Measurements from ENCODE around the gene ADGRG3. TPM values are rescaled to one million over a fixed set of nuclear protein-coding genes. Genes with fewer than 3 reads are reported as not detected.

ADGRG3 gene, protein sequence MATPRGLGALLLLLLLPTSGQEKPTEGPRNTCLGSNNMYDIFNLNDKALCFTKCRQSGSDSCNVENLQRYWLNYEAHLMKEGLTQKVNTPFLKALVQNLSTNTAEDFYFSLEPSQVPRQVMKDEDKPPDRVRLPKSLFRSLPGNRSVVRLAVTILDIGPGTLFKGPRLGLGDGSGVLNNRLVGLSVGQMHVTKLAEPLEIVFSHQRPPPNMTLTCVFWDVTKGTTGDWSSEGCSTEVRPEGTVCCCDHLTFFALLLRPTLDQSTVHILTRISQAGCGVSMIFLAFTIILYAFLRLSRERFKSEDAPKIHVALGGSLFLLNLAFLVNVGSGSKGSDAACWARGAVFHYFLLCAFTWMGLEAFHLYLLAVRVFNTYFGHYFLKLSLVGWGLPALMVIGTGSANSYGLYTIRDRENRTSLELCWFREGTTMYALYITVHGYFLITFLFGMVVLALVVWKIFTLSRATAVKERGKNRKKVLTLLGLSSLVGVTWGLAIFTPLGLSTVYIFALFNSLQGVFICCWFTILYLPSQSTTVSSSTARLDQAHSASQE
- not detected in 2 replicates for total RNA-seq (2014; rRNA removed; shearing (Covaris generic))
- not detected in 2 replicates for polyA plus RNA-seq (2016; fragmentation: Nextera tagmentation; extraction: Ambion mirVana)

DNA sequence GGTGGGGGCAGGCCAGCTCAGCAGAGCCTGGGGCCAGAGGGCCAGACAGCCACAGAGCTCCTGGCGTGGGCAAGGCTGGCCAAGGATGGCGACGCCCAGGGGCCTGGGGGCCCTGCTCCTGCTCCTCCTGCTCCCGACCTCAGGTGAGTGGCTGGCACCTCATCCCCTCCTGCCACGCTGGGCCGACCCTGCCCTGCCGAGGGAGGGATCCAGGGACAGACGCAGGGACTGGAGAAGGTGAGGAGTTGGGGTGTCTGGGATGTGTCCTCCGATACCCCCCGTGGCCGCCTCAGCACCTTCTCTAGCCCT is at the start of gene ADGRG3:
Gene ADGRG3 (plus strand): TSS at position 44 of the 309 bp plus-strand sequence. CDS start 42 bp downstream, at position 86.
- Histone ChIP-seq H3K9me3 (ENCODE audit: low read depth) (no peaks in the 10 kb centered on the region), H3K9ac (no peak within 1 kb of the TSS), H3K36me3 (ENCODE audit: low read depth) (no peaks in the 10 kb centered on the region), H2AFZ (no peak within 1 kb of the TSS), H3K4me2 (ENCODE audit: unreplicated experiment) (no peak within 1 kb of the TSS), H3K79me2 (ENCODE audit: insufficient read depth) (no peaks in the 10 kb centered on the region), H3F3A (ENCODE audit: insufficient read depth) (no peaks in the 10 kb centered on the region), H3K4me3 (no peak within 1 kb of the TSS), H4K20me1 (ENCODE audit: insufficient read depth) (no peaks in the 10 kb centered on the region), H3K9me2 (ENCODE audit: insufficient read depth) (no peaks in the 10 kb centered on the region), H3K27ac (no peak within 1 kb of the TSS), H3K4me1 (ENCODE audit: insufficient read depth) (no peaks in the 10 kb centered on the region), H3K27me3 (replicated peaks; ENCODE audit: insufficient read depth) (peaks cover 21% of the 10 kb centered on the region)
- DNase-seq, result no peak
- 88 to 96% methylated on average over 4 to 11 of the region's 11 CpGs for WGBS, 2 experiments (ENCODE audit: low coverage in 1 of 2, low lambda C conversion rate in 2 of 2, missing lambda C conversion rate in 2 of 2)
- in situ Hi-C loops (cut with MboI), result no loop called here
- no peak for TF ChIP-seq EZH2phosphoT487 (IDR thresholded peaks at IDR 0.05; ENCODE audit: insufficient read depth, low read depth)

GRCh38 chr16:57619133-57619605 is 48.9 kb upstream of the ADGRG3 start:
- H3K4me2 ChIP-seq (ENCODE audit: unreplicated experiment), result no peak overlapping the region
- DNase-seq, result no peak
- no peaks in the 10 kb centered on the region for H3K27me3 ChIP-seq (replicated peaks; ENCODE audit: insufficient read depth)
- H2AFZ ChIP-seq, result no peak overlapping the region
- no peaks in the 10 kb centered on the region for H3K9me2 ChIP-seq (ENCODE audit: insufficient read depth)
- H3F3A ChIP-seq (ENCODE audit: insufficient read depth), result no peaks in the 10 kb centered on the region
- no peak overlapping the region for H3K9ac ChIP-seq
- no peak overlapping the region for H3K4me3 ChIP-seq
- in situ Hi-C loops (cut with MboI), result no loop called here
- TF ChIP-seq EZH2phosphoT487 (IDR thresholded peaks at IDR 0.05; ENCODE audit: insufficient read depth, low read depth) (no peak), EZH2 (IDR thresholded peaks at IDR 0.05; ENCODE audit: insufficient read depth, poor library complexity, severe bottlenecking) (no peak)
- H3K36me3 ChIP-seq (ENCODE audit: low read depth), result no peaks in the 10 kb centered on the region
- no peaks in the 10 kb centered on the region for H3K79me2 ChIP-seq (ENCODE audit: insufficient read depth)
- no peaks in the 10 kb centered on the region for H4K20me1 ChIP-seq (ENCODE audit: insufficient read depth)
- no peak overlapping the region for H3K27ac ChIP-seq
- WGBS, 2 experiments (ENCODE audit: low coverage in 1 of 2, low lambda C conversion rate in 2 of 2, missing lambda C conversion rate in 2 of 2), result 79% methylated on average over 8 of the region's 8 CpGs
- H3K9me3 ChIP-seq (ENCODE audit: low read depth), result no peaks in the 10 kb centered on the region
- no peaks in the 10 kb centered on the region for H3K4me1 ChIP-seq (ENCODE audit: insufficient read depth)

GRCh38 chr16:57619606-57620334 is 48.3 kb upstream of the ADGRG3 start:
- Histone ChIP-seq H2AFZ (no peak overlapping the region), H3K36me3 (ENCODE audit: low read depth) (no peaks in the 10 kb centered on the region), H3K27me3 (replicated peaks; ENCODE audit: insufficient read depth) (no peaks in the 10 kb centered on the region), H3K9me3 (ENCODE audit: low read depth) (no peaks in the 10 kb centered on the region), H3K4me1 (ENCODE audit: insufficient read depth) (no peaks in the 10 kb centered on the region), H3K27ac (no peak overlapping the region), H3F3A (ENCODE audit: insufficient read depth) (no peaks in the 10 kb centered on the region), H3K9ac (no peak overlapping the region), H3K79me2 (ENCODE audit: insufficient read depth) (no peaks in the 10 kb centered on the region), H3K4me2 (ENCODE audit: unreplicated experiment) (no peak overlapping the region), H4K20me1 (ENCODE audit: insufficient read depth) (no peaks in the 10 kb centered on the region), H3K9me2 (ENCODE audit: insufficient read depth) (no peaks in the 10 kb centered on the region), H3K4me3 (no peak overlapping the region)
- 82% methylated on average over 15 to 16 of the region's 16 CpGs for WGBS, 2 experiments (ENCODE audit: low coverage in 1 of 2, low lambda C conversion rate in 2 of 2, missing lambda C conversion rate in 2 of 2)
- in situ Hi-C loops (cut with MboI), result no loop called here
- DNase-seq, result no peak
- TF ChIP-seq EZH2 (IDR thresholded peaks at IDR 0.05; ENCODE audit: insufficient read depth, poor library complexity, severe bottlenecking), result no peak
- TF ChIP-seq EZH2phosphoT487 (IDR thresholded peaks at IDR 0.05; ENCODE audit: insufficient read depth, low read depth), result no peak

DNA sequence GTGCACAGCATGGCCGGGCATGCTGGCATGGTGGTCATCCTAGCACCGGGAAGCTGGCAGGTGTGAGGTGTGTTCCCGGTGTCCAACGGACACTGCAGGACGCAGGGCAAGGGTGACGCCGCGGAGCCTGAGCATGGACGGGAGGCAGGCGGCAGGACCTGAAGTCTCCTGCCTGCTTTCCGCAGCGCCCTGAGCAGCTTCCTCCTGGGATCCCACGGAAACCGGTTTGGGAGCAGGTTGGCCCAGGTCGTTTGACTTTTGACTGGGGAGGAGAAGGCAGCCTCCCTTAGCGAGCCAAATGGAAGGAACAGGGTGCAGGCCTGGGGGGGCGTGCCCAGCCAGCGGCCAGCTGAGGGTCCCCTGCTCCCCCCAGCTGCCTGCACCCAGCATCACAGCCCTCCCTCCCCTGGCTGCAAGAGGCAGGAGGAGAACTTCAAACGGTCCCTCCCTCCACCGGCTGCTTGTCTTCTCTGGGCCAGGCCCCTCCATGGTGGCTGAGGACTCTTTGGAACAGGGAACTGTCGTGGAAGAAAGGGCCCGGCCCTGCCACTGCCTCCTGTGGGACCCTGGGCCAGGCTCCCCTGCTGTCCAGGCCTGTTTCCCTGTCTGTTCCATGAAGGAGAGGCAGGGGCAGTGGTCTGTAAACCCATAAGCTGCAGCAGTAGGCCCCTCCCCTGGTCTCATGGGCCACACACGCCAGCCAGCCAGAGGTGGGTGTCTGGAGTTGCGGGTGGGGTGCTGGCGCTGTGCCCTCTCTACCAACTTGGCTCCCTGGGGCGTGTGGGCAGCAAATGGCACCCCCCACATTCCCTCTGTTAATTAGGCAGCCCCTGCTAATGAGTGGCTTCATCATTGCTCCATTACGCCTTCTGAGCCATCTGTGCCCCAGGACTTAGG is 47.5 kb upstream of the ADGRG3 start:
- DNase-seq, result no peak
- Histone ChIP-seq H3F3A (ENCODE audit: insufficient read depth) (no peaks in the 10 kb centered on the region), H3K27me3 (replicated peaks; ENCODE audit: insufficient read depth) (no peaks in the 10 kb centered on the region), H3K9me2 (ENCODE audit: insufficient read depth) (no peaks in the 10 kb centered on the region), H3K79me2 (ENCODE audit: insufficient read depth) (no peaks in the 10 kb centered on the region), H3K9me3 (ENCODE audit: low read depth) (no peaks in the 10 kb centered on the region), H3K36me3 (ENCODE audit: low read depth) (no peaks in the 10 kb centered on the region), H3K27ac (no peak overlapping the region), H3K4me2 (ENCODE audit: unreplicated experiment) (no peak overlapping the region), H4K20me1 (ENCODE audit: insufficient read depth) (no peaks in the 10 kb centered on the region), H3K9ac (no peak overlapping the region), H3K4me3 (no peak overlapping the region), H2AFZ (no peak overlapping the region), H3K4me1 (ENCODE audit: insufficient read depth) (no peaks in the 10 kb centered on the region)
- in situ Hi-C loops (cut with MboI), result no loop called here
- no peak for TF ChIP-seq EZH2 (IDR thresholded peaks at IDR 0.05; ENCODE audit: insufficient read depth, poor library complexity, severe bottlenecking)
- no peak for TF ChIP-seq EZH2phosphoT487 (IDR thresholded peaks at IDR 0.05; ENCODE audit: insufficient read depth, low read depth)
- 81 to 83% methylated on average over 27 of the region's 27 CpGs for WGBS, 2 experiments (ENCODE audit: low coverage in 1 of 2, low lambda C conversion rate in 2 of 2, missing lambda C conversion rate in 2 of 2)
